IMR-90 (cell line): ENCODE results near the gene SLC16A4. TPM values are rescaled to one million over a fixed set of nuclear protein-coding genes. Genes with fewer than 3 reads are reported as not detected.

ENCODE experiments used
- ATAC-seq: fragments of 200-7000 bp; cut with Tn5 transposase; 2 replicates; pipeline ENCODE4 v1.9.1; 2020; ENCODE audit warnings: low read depth, mild to moderate bottlenecking, moderate library complexity
- BruUV-seq: library from RNA; stranded (reverse); fragments of 400-500 nt; replicated peaks from 2 replicates; lab custom pipeline; 2021; lab: Mats Ljungman, UMichigan
- CTCF ChIA-PET: fragments of 300-600 bp; formaldehyde crosslinking; extraction: SDS; loops from one replicate; lab custom pipeline; 2021; ENCODE audit warnings: antibody characterized with exemption; lab: Yijun Ruan, JAX
- POLR2A ChIA-PET: fragments of 300-600 bp; sonication (Branson Sonifier 250); formaldehyde crosslinking; loops from one replicate; lab custom pipeline; 2022; ENCODE audit warnings: antibody characterized with exemption; ENCODE audit not compliant: unreplicated experiment; lab: Charles Lee
- DNase-seq: peaks from one replicate; pipeline ENCODE4 v3.0.0; 2013
- H2AFZ ChIP-seq: replicated peaks from 2 replicates; pipeline ENCODE3; 2013; ENCODE audit warnings: low read length, mild to moderate bottlenecking; ENCODE audit not compliant: poor library complexity
- H2AK5ac ChIP-seq: 2 replicates; pipeline ENCODE4 v1.6.1; 2013; ENCODE audit warnings: low read depth, low read length, inconsistent platforms
- H2AK9ac ChIP-seq: replicated peaks from 2 replicates; pipeline ENCODE3; 2013; ENCODE audit warnings: mild to moderate bottlenecking, low read depth, low read length, moderate library complexity; ENCODE audit not compliant: poor library complexity
- H2BK120ac ChIP-seq: 2 replicates; pipeline ENCODE4 v1.6.1; 2013; ENCODE audit warnings: low read depth, low read length, inconsistent platforms
- H2BK15ac ChIP-seq: 3 replicates; pipeline ENCODE4 v1.6.1; 2013; ENCODE audit warnings: low read depth, low read length, inconsistent platforms
- H2BK20ac ChIP-seq: 2 replicates; pipeline ENCODE4 v1.6.1; 2013; ENCODE audit warnings: low read depth, mild to moderate bottlenecking, inconsistent platforms, low read length, moderate library complexity
- H2BK5ac ChIP-seq: 2 replicates; pipeline ENCODE4 v1.6.1; 2013; ENCODE audit warnings: mild to moderate bottlenecking, low read depth, low read length, inconsistent platforms; ENCODE audit not compliant: poor library complexity, severe bottlenecking
- H3K14ac ChIP-seq: replicated peaks from 2 replicates; pipeline ENCODE4 v1.6.1; 2013; ENCODE audit warnings: low read depth, low read length, inconsistent platforms
- H3K18ac ChIP-seq: 2 replicates; pipeline ENCODE4 v1.6.1; 2013; ENCODE audit warnings: low read depth, low read length, control low read depth
- H3K23ac ChIP-seq: 2 replicates; pipeline ENCODE4 v1.6.1; 2013; ENCODE audit warnings: low read depth, low read length, inconsistent platforms
- H3K27ac ChIP-seq: 2 replicates; pipeline ENCODE4 v1.5.1; 2013; ENCODE audit warnings: mild to moderate bottlenecking, control low read depth, low read length; ENCODE audit not compliant: insufficient read depth
- H3K27me3 ChIP-seq: 2 replicates; pipeline ENCODE4 v1.6.1; 2013; ENCODE audit warnings: low read length; ENCODE audit not compliant: control insufficient read depth, insufficient read depth
- H3K36me3 ChIP-seq: 2 replicates; pipeline ENCODE4 v1.6.1; 2013; ENCODE audit warnings: low read length, mixed read lengths; ENCODE audit not compliant: control insufficient read depth, insufficient read depth
- H3K4ac ChIP-seq: 2 replicates; pipeline ENCODE4 v1.6.1; 2013; ENCODE audit warnings: low read depth, low read length, inconsistent platforms
- H3K4me1 ChIP-seq: 2 replicates; pipeline ENCODE4 v1.6.1; 2013; ENCODE audit warnings: low read length, mixed read lengths; ENCODE audit not compliant: control insufficient read depth, insufficient read depth
- H3K4me2 ChIP-seq: 2 replicates; pipeline ENCODE4 v1.6.1; 2013; ENCODE audit warnings: low read depth, mild to moderate bottlenecking, control low read depth, low read length, moderate library complexity
- H3K4me3 ChIP-seq: 2 replicates; pipeline ENCODE4 v1.5.1; 2013; ENCODE audit warnings: low read depth, mild to moderate bottlenecking, control low read depth, low read length, moderate library complexity; ENCODE audit not compliant: insufficient read depth
- H3K56ac ChIP-seq: 2 replicates; pipeline ENCODE4 v1.6.1; 2013; ENCODE audit warnings: low read length, inconsistent platforms; ENCODE audit not compliant: insufficient read depth; ENCODE audit errors: extremely low read depth
- H3K79me1 ChIP-seq, 2 experiments: 2 replicates each; pipeline ENCODE4 v1.6.1; 2013; ENCODE audit warnings: low read length in 2 of 2, inconsistent platforms in 1 of 2, low read depth in 1 of 2
- H3K9ac ChIP-seq: 2 replicates; pipeline ENCODE4 v1.6.1; 2013; ENCODE audit warnings: low read depth, low read length, control low read depth
- H3K9me1 ChIP-seq: 2 replicates; pipeline ENCODE4 v1.6.1; 2013; ENCODE audit warnings: low read length, inconsistent platforms; ENCODE audit not compliant: insufficient read depth
- H3K9me3 ChIP-seq: 2 replicates; pipeline ENCODE4 v1.6.1; 2013; ENCODE audit warnings: low read length; ENCODE audit not compliant: control insufficient read depth, insufficient read depth
- H4K20me1 ChIP-seq: 2 replicates; pipeline ENCODE4 v1.6.1; 2013; ENCODE audit warnings: low read length, inconsistent platforms; ENCODE audit not compliant: insufficient read depth
- H4K5ac ChIP-seq: 2 replicates; pipeline ENCODE4 v1.6.1; 2013; ENCODE audit warnings: mild to moderate bottlenecking, low read depth, low read length, control low read depth
- H4K8ac ChIP-seq, 2 experiments: 2 replicates each; pipeline ENCODE4 v1.6.1; 2013; ENCODE audit warnings: low read depth in 2 of 2, low read length in 2 of 2, control low read depth in 1 of 2, inconsistent platforms in 1 of 2
- H4K91ac ChIP-seq: 2 replicates; pipeline ENCODE4 v1.6.1; 2013; ENCODE audit warnings: low read depth, low read length, inconsistent platforms; ENCODE audit not compliant: insufficient read depth
- BHLHE40 ChIP-seq: fragments of 150-350 bp; IDR thresholded peaks from 2 replicates; pipeline ENCODE4 v1.6.1; 2016; ENCODE audit warnings: mild to moderate bottlenecking, low read depth, low read length
- CHD1 ChIP-seq: IDR thresholded peaks from 2 replicates; pipeline ENCODE4 v1.6.1; 2012; ENCODE audit warnings: low read depth, low read length, improper control_type of control experiment
- FOS ChIP-seq: fragments of 150-350 bp; IDR thresholded peaks from 2 replicates; pipeline ENCODE4 v1.6.1; 2016; ENCODE audit warnings: low read depth, low read length
- NFE2L2 ChIP-seq: fragments of 150-350 bp; IDR thresholded peaks from 2 replicates; pipeline ENCODE4 v1.6.1; 2016; ENCODE audit warnings: low read depth, mild to moderate bottlenecking, low read length
- RAD21 ChIP-seq: IDR thresholded peaks from 2 replicates; pipeline ENCODE4 v1.6.1; 2012; ENCODE audit warnings: low read length, improper control_type of control experiment
- WGBS, 2 experiments: methylation state at CpG; one replicate each; pipeline versions ENCODE4 v1.1.5 to v1.1.7; 2013; ENCODE audit warnings: missing lambda C conversion rate in 2 of 2; ENCODE audit not compliant: insufficient read length in 1 of 2; ENCODE audit errors: extremely low coverage in 2 of 2; 5-methylcytosine and 5-hydroxymethylcytosine counted together
- dilution Hi-C: fragments of 300-500 bp; cut with HindIII; formaldehyde crosslinking; loops from one replicate; pipeline ENCODE4 v1.14.3; 2018; ENCODE audit warnings: low sequenced_read_pairs; ENCODE audit not compliant: unreplicated experiment
- in situ Hi-C: fragments of 300-500 bp; cut with MboI; formaldehyde crosslinking; loops from 3 replicates; pipeline ENCODE4 v1.14.3; 2019; ENCODE audit warnings: low sequenced_read_pairs, inconsistent platforms, mixed read lengths
- intact Hi-C: fragments of 100-400 bp; cut with micrococcal nuclease; formaldehyde crosslinking; loops from 2 replicates; pipeline ENCODE4 v1.10.0; 2022
- polyA plus RNA-seq, 3 experiments: library from polyadenylated mRNA; depleted of rRNA; stranded (reverse); fragments of >200 nt; gene quantifications; 2 replicates each; pipeline ENCODE4 v1.2.3, GENCODE V29; 2012; ENCODE audit warnings: low replicate concordance in 1 of 3
- total RNA-seq: library from RNA; depleted of rRNA; stranded (reverse); fragments of >200 nt; gene quantifications from 2 replicates; pipeline ENCODE4 v1.2.3, GENCODE V29; 2012
- TF ChIP-seq, protein P1 (sequence below): fragments of 150-350 bp; IDR thresholded peaks from 2 replicates; pipeline ENCODE4 v1.6.1; 2016; ENCODE audit warnings: low read depth, mild to moderate bottlenecking, low read length, moderate library complexity, borderline replicate concordance

SLC16A4 gene
- total and polyA plus RNA-seq, 2 of the 4 experiments (the other 2 are of a cell fraction): 27.7 to 65.2 TPM

DNA sequence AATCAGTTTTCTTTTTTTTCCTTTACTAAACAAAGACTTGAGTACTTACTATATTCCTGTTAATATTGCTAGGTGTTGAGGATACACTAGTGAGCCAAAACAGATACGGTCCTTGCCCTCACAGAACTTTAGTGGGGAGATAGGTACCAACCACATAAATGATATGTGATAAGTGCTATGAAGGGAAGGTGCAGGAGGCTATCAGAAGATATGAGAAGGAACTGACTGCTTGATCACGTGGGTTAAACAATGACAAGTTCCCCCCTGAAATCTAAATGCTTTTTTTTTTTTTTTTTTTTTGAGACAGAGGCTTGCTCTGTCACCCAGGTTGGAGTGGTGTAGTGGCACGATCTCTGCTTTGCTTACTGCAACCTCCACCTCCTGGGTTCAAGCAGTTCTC lies 26.6 kb downstream of the SLC16A4 start:
- H3K4me3 ChIP-seq: no peak overlapping the region
- no peak overlapping the region for H2AFZ ChIP-seq
- H3K27me3 ChIP-seq: no peaks in the 10 kb centered on the region
- H3K56ac ChIP-seq: no peak overlapping the region
- no peak overlapping the region for H3K18ac ChIP-seq
- no peak overlapping the region for H4K91ac ChIP-seq
- intact Hi-C loops: no loop called here
- H2BK15ac ChIP-seq: no peak overlapping the region
- no peak for DNase-seq
- H3K23ac ChIP-seq: no peak overlapping the region
- no peak overlapping the region for H3K4ac ChIP-seq
- POLR2A ChIA-PET: no interaction called here
- H2AK5ac ChIP-seq: no peak overlapping the region
- TF ChIP-seq BHLHE40 (no peak), NFE2L2 (no peak), FOS (no peak), RAD21 (no peak), CHD1 (no peak)
- TF ChIP-seq, protein P1, sequence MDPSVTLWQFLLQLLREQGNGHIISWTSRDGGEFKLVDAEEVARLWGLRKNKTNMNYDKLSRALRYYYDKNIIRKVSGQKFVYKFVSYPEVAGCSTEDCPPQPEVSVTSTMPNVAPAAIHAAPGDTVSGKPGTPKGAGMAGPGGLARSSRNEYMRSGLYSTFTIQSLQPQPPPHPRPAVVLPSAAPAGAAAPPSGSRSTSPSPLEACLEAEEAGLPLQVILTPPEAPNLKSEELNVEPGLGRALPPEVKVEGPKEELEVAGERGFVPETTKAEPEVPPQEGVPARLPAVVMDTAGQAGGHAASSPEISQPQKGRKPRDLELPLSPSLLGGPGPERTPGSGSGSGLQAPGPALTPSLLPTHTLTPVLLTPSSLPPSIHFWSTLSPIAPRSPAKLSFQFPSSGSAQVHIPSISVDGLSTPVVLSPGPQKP: no peak
- H2BK5ac ChIP-seq: no peak overlapping the region
- CTCF ChIA-PET: no interaction called here
- H4K20me1 ChIP-seq: 0 out of 2 replicates have a peak, but pooled peaks cover 2% of the 10 kb centered on the region
- H4K8ac ChIP-seq: no peak overlapping the region
- no peaks in the 10 kb centered on the region for H3K9me3 ChIP-seq
- H3K36me3 ChIP-seq: no peaks in the 10 kb centered on the region; the same call in 1 of the 2 replicates
- in situ Hi-C loops: no loop called here
- no peak overlapping the region for H2BK120ac ChIP-seq
- BruUV-seq: no TSS peak
- no peaks in the 10 kb centered on the region for H3K9me1 ChIP-seq
- no peaks in the 10 kb centered on the region for H3K4me1 ChIP-seq
- no peak overlapping the region for H3K4me2 ChIP-seq
- dilution Hi-C loops: no loop called here
- H4K5ac ChIP-seq: no peak overlapping the region
- ATAC-seq: no peak
- WGBS, 2 experiments: no CpG with 5 or more reads among the region's 3 CpGs
- H3K9ac ChIP-seq: no peak overlapping the region
- no peak overlapping the region for H3K27ac ChIP-seq
- H2BK20ac ChIP-seq: no peak overlapping the region
- H3K14ac ChIP-seq: no peak overlapping the region
- H3K79me1 ChIP-seq: peaks cover 18 to 24% of the 10 kb centered on the region in 2 experiments
- H2AK9ac ChIP-seq: no peak overlapping the region
